Measurements from ENCODE around the gene CHRNB2. TPM values are rescaled to one million over a fixed set of nuclear protein-coding genes. Genes with fewer than 3 reads are reported as not detected.
A peak's percentile ranks its signal among the peaks of the same experiment; 100 is the strongest.

The CHRNB2 gene
- polyA plus RNA-seq (0.06 to 0.09 TPM (median 0.08 TPM) in 3 replicates), polyA minus RNA-seq (0.45 to 0.59 TPM in 2 of 3 replicates, not detected in the other)
- not detected for polyA plus RNA-seq (2011; ENCODE audit: low read depth)
- 0.04 and 0.08 TPM in 2 replicates for polyA plus RNA-seq (2011; cell fraction: cytosol; rRNA removed)
- polyA plus RNA-seq (2011; cell fraction: nucleus; rRNA removed) = 0.23 and 0.28 TPM in 2 replicates
- polyA plus RNA-seq (2012; ENCODE audit: low replicate concordance) = 0.03 and 0.09 TPM in 2 replicates
- not detected for polyA minus RNA-seq (2011; cell fraction: cytosol; rRNA and poly(A)+ RNA removed)
- 0.23 TPM in 1 of 2 replicates, not detected in the other for polyA minus RNA-seq (2011; cell fraction: nucleus; rRNA and poly(A)+ RNA removed)

DNA sequence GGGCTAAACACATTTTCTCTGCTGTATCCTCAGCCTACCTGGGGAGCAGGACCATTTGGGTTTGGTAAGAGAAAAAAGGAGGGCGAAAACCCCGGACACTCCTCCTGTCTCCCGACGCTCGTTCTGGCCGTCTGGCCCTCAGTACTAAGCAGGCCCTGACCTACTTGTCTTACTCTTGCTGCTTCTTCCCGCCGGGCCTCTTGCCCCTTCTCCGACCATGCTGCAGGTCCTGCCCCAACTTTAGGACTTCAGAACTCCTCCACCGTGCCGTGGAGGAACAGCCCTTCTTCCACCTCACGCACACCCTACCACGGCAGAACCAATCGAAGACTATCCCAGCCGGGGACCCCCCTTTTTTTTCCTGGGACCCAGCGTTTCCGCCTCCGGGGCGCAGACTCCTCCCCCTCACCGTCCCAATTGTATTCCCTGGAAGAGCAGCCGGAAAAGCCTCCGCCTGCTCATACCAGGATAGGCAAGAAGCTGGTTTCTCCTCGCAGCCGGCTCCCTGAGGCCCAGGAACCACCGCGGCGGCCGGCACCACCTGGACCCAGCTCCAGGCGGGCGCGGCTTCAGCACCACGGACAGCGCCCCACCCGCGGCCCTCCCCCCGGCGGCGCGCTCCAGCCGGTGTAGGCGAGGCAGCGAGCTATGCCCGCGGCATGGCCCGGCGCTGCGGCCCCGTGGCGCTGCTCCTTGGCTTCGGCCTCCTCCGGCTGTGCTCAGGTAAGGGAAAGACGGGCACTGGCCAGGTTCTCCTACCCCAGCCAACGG lies at the start of gene CHRNB2:
TSS of gene CHRNB2 (plus strand) at position 393 of the 771 bp plus-strand sequence. CDS start at position 660, 267 bp downstream.
- H3K4me1 ChIP-seq (ENCODE audit: control insufficient read depth, extremely low read depth, insufficient read depth, low read length) = peaks cover 3% of the 10 kb centered on the region
- H3K9ac ChIP-seq (ENCODE audit: control insufficient read depth, extremely low read depth, insufficient read depth, low read length) = no peak within 1 kb of the TSS
- peak within 1 kb of the TSS; percentile 64 for H3K4me2 ChIP-seq (ENCODE audit: control insufficient read depth, extremely low read depth, insufficient read depth, low read depth, low read length)
- no peaks in the 10 kb centered on the region for H3K36me3 ChIP-seq (ENCODE audit: control insufficient read depth in 2 of 2, extremely low read depth in 1 of 2, insufficient read depth in 2 of 2, low read length in 2 of 2)
- peak; percentile 39 for TF ChIP-seq EZH2 (IDR thresholded peaks at IDR 0.05; ENCODE audit: low read length)
- TF ChIP-seq, protein P1, sequence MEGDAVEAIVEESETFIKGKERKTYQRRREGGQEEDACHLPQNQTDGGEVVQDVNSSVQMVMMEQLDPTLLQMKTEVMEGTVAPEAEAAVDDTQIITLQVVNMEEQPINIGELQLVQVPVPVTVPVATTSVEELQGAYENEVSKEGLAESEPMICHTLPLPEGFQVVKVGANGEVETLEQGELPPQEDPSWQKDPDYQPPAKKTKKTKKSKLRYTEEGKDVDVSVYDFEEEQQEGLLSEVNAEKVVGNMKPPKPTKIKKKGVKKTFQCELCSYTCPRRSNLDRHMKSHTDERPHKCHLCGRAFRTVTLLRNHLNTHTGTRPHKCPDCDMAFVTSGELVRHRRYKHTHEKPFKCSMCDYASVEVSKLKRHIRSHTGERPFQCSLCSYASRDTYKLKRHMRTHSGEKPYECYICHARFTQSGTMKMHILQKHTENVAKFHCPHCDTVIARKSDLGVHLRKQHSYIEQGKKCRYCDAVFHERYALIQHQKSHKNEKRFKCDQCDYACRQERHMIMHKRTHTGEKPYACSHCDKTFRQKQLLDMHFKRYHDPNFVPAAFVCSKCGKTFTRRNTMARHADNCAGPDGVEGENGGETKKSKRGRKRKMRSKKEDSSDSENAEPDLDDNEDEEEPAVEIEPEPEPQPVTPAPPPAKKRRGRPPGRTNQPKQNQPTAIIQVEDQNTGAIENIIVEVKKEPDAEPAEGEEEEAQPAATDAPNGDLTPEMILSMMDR (optimal IDR thresholded peaks at IDR 0.05 in 1 of 3, IDR thresholded peaks at IDR 0.05 in 1 of 3, conservative IDR thresholded peaks at IDR 0.05 in 1 of 3; ENCODE audit: extremely low read depth in 1 of 3, insufficient read depth in 2 of 3, low read length in 3 of 3) = no peak
- FAIRE-seq (no peak), DNase-seq (ENCODE audit: low read depth, low spot score) (no peak)
- H3K4me3 ChIP-seq (ENCODE audit: control insufficient read depth in 2 of 3, extremely low read depth in 1 of 3, insufficient read depth in 2 of 3, low read depth in 1 of 3, low read length in 3 of 3) = peak within 1 kb of the TSS in 2 of 3 experiments; percentile 25 to 53
- H4K20me1 ChIP-seq (ENCODE audit: control insufficient read depth, extremely low read depth, insufficient read depth, low read length) = no peaks in the 10 kb centered on the region
- no peaks in the 10 kb centered on the region for H3K9me3 ChIP-seq (ENCODE audit: control insufficient read depth, low read depth, low read length)
- H3K79me2 ChIP-seq (ENCODE audit: control insufficient read depth, insufficient read depth, low read length) = no peaks in the 10 kb centered on the region
- H3K27me3 ChIP-seq (ENCODE audit: control insufficient read depth, extremely low read depth, insufficient read depth, low read length) = peaks cover 18% of the 10 kb centered on the region
- H2AFZ ChIP-seq (ENCODE audit: control insufficient read depth, low read length) = no peak within 1 kb of the TSS
- H3K27ac ChIP-seq (ENCODE audit: control insufficient read depth, insufficient read depth, low read length) = no peak within 1 kb of the TSS
- H3K9me1 ChIP-seq (ENCODE audit: control insufficient read depth, extremely low read depth, insufficient read depth, low read length) = no peaks in the 10 kb centered on the region
- dilution Hi-C loops (cut with MboI; ENCODE audit: extremely low pct_ligation_motif_present, low sequenced_read_pairs) = no loop called here

DNA sequence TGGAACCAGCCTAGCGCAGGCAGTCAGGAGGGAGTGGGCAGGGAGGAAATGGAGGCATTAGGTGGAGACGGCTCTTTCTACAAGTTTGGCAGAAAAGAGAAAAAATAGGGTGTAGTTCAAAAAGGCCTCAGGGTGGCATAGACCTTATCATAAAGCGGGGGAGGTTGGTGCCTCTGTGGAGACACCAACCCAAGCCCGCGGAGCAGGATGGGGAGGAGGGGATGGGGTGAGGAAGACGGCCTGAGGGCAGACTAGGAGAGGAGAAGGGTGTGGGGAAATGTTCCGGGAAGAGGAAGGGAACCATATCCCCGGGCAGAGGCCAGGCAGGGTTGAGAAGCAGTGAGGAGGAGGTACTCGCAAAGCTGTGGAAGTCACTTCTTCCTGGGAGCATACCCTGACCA lies 48.0 kb upstream of the CHRNB2 start:
- TF ChIP-seq EZH2 (IDR thresholded peaks at IDR 0.05; ENCODE audit: low read length) = no peak
- TF ChIP-seq, protein P1 (optimal IDR thresholded peaks at IDR 0.05 in 1 of 3, IDR thresholded peaks at IDR 0.05 in 1 of 3, conservative IDR thresholded peaks at IDR 0.05 in 1 of 3; ENCODE audit: extremely low read depth in 1 of 3, insufficient read depth in 2 of 3, low read length in 3 of 3) = no peak
- Histone ChIP-seq H3K36me3 (ENCODE audit: control insufficient read depth in 2 of 2, extremely low read depth in 1 of 2, insufficient read depth in 2 of 2, low read length in 2 of 2) (no peaks in the 10 kb centered on the region), H3K27ac (ENCODE audit: control insufficient read depth, insufficient read depth, low read length) (no peak overlapping the region), H3K27me3 (ENCODE audit: control insufficient read depth, extremely low read depth, insufficient read depth, low read length) (peaks cover 4% of the 10 kb centered on the region), H3K9ac (ENCODE audit: control insufficient read depth, extremely low read depth, insufficient read depth, low read length) (no peak overlapping the region), H3K9me1 (ENCODE audit: control insufficient read depth, extremely low read depth, insufficient read depth, low read length) (no peaks in the 10 kb centered on the region), H2AFZ (ENCODE audit: control insufficient read depth, low read length) (peak overlapping the region; percentile 78), H4K20me1 (ENCODE audit: control insufficient read depth, extremely low read depth, insufficient read depth, low read length) (no peaks in the 10 kb centered on the region), H3K4me1 (ENCODE audit: control insufficient read depth, extremely low read depth, insufficient read depth, low read length) (peaks cover 12% of the 10 kb centered on the region), H3K4me3 (ENCODE audit: control insufficient read depth in 2 of 3, extremely low read depth in 1 of 3, insufficient read depth in 2 of 3, low read depth in 1 of 3, low read length in 3 of 3) (no peak overlapping the region), H3K4me2 (ENCODE audit: control insufficient read depth, extremely low read depth, insufficient read depth, low read depth, low read length) (peak overlapping the region; percentile 61), H3K79me2 (ENCODE audit: control insufficient read depth, insufficient read depth, low read length) (no peaks in the 10 kb centered on the region), H3K9me3 (ENCODE audit: control insufficient read depth, low read depth, low read length) (no peaks in the 10 kb centered on the region)
- DNase-seq (ENCODE audit: low read depth, low spot score) (no peak), FAIRE-seq (no peak)
- dilution Hi-C loops (cut with MboI; ENCODE audit: extremely low pct_ligation_motif_present, low sequenced_read_pairs) = no loop called here
